OCI-LY3 (cell line): Measurements from ENCODE around the gene CACNA1I.

Source experiments
- H2AFZ ChIP-seq: fragments of 200-600, 300-600 bp; shearing (Covaris generic); 2 replicates; pipeline ENCODE4 v1.6.0; 2014; ENCODE audit warnings: antibody characterized with exemption, low read depth, low read length
- H3K27ac ChIP-seq: fragments of 200-600, 300-600 bp; sonication (generic); 2 replicates; pipeline ENCODE4 v1.5.1; 2014; ENCODE audit warnings: mild to moderate bottlenecking, low read length, moderate library complexity, mixed read lengths
- H3K27me3 ChIP-seq: fragments of 200-600, 300-600 bp; sonication (generic); 2 replicates; pipeline ENCODE4 v1.6.1; 2014; ENCODE audit warnings: low read depth, low read length, mixed read lengths
- H3K36me3 ChIP-seq: fragments of 200-600, 300-600 bp; sonication (generic); replicated peaks from 2 replicates; pipeline ENCODE3; 2014; ENCODE audit warnings: low read depth, low read length, mixed read lengths
- H3K4me1 ChIP-seq: fragments of 300-600, 200-600 bp; sonication (generic); 2 replicates; pipeline ENCODE4 v1.6.1; 2014; ENCODE audit warnings: low read length, mixed read lengths
- H3K4me2 ChIP-seq: fragments of 200-600, 300-600 bp; sonication (generic); 2 replicates; pipeline ENCODE4 v1.6.1; 2014; ENCODE audit warnings: low read length, mixed read lengths
- H3K4me3 ChIP-seq: fragments of 300-600, 200-600 bp; sonication (generic); 2 replicates; pipeline ENCODE4 v1.5.1; 2014; ENCODE audit warnings: antibody characterized with exemption, mild to moderate bottlenecking, low read length, moderate library complexity
- H3K79me2 ChIP-seq: fragments of 300-600, 200-600 bp; shearing (Covaris generic); 2 replicates; pipeline ENCODE4 v1.6.1; 2014; ENCODE audit warnings: mild to moderate bottlenecking, low read length, mixed read lengths
- H3K9ac ChIP-seq: fragments of 300-600, 200-600 bp; shearing (Covaris generic); 2 replicates; pipeline ENCODE4 v1.6.0; 2014; ENCODE audit warnings: mild to moderate bottlenecking, low read length, moderate library complexity
- H3K9me3 ChIP-seq: fragments of 200-600, 300-600 bp; shearing (Covaris generic); 2 replicates; pipeline ENCODE4 v1.6.1; 2014; ENCODE audit warnings: low read length, mixed read lengths; ENCODE audit not compliant: insufficient read depth
- H4K20me1 ChIP-seq: fragments of 200-600, 300-600 bp; sonication (generic); 2 replicates; pipeline ENCODE4 v1.6.1; 2016; ENCODE audit warnings: low read length, mixed read lengths; ENCODE audit not compliant: insufficient read depth
- CTCF ChIP-seq: fragments of 200-600, 300-600 bp; sonication (generic); IDR thresholded peaks from 2 replicates; pipeline ENCODE4 v1.5.1; 2014; ENCODE audit warnings: antibody characterized with exemption, low read length, low read depth
- EZH2phosphoT487 ChIP-seq: fragments of 200-600 bp; shearing (Covaris generic); IDR thresholded peaks from 2 replicates; pipeline ENCODE4 v1.6.1; 2018; ENCODE audit warnings: antibody characterized with exemption, mixed run types, low read depth

The CACNA1I gene

GRCh38 chr22:39562839-39563489 is 7.6 kb upstream of the CACNA1I start:
- Histone ChIP-seq H3K4me2 (no peak overlapping the region), H3K4me1 (no peaks in the 10 kb centered on the region), H4K20me1 (no peaks in the 10 kb centered on the region), H3K9ac (no peak overlapping the region), H3K79me2 (no peaks in the 10 kb centered on the region), H2AFZ (no peak overlapping the region), H3K36me3 (no peaks in the 10 kb centered on the region), H3K27ac (no peak overlapping the region), H3K9me3 (peaks cover 6% of the 10 kb centered on the region; the same call in 1 of the 2 replicates), H3K27me3 (no peaks in the 10 kb centered on the region), H3K4me3 (no peak overlapping the region)
- TF ChIP-seq EZH2phosphoT487, result no peak
- TF ChIP-seq CTCF, result no peak

- no peak for TF ChIP-seq EZH2phosphoT487
- TF ChIP-seq CTCF, result no peak
- Histone ChIP-seq H4K20me1 (no peaks in the 10 kb centered on the region), H3K9me3 (peaks cover 6% of the 10 kb centered on the region; the same call in 1 of the 2 replicates), H3K27ac (no peak overlapping the region), H2AFZ (no peak overlapping the region), H3K4me1 (no peaks in the 10 kb centered on the region), H3K79me2 (no peaks in the 10 kb centered on the region), H3K4me2 (no peak overlapping the region), H3K36me3 (no peaks in the 10 kb centered on the region), H3K27me3 (no peaks in the 10 kb centered on the region), H3K9ac (no peak overlapping the region), H3K4me3 (no peak overlapping the region)
These were observed 6.8 kb upstream of the CACNA1I start for GRCh38 chr22:39563571-39564428.

GRCh38 chr22:39565414-39565944 is 5.1 kb upstream of the CACNA1I start:
- TF ChIP-seq CTCF (no peak), EZH2phosphoT487 (no peak)
- Histone ChIP-seq H3K4me1 (no peaks in the 10 kb centered on the region), H3K4me3 (no peak overlapping the region), H4K20me1 (no peaks in the 10 kb centered on the region), H2AFZ (no peak overlapping the region), H3K27me3 (no peaks in the 10 kb centered on the region), H3K27ac (no peak overlapping the region), H3K9me3 (peaks cover 6% of the 10 kb centered on the region; the same call in 1 of the 2 replicates), H3K36me3 (no peaks in the 10 kb centered on the region), H3K79me2 (no peaks in the 10 kb centered on the region), H3K9ac (no peak overlapping the region), H3K4me2 (no peak overlapping the region)
